Prostate gland (tissue), 2 donors: ENCODE data around the gene SIAH2.

ENCODE experiments used
- CTCF ChIP-seq, 4 experiments: fragments of 200-600 bp in 2 of 4; fragments of 450-650 bp in 2 of 4; sonication (generic) in 2 of 4; IDR thresholded peaks; 1 replicate in 3 of 4; 2 replicates in 1 of 4; pipeline ENCODE4 v1.5.1; 2016 to 2019; ENCODE audit warnings: antibody characterized with exemption in 4 of 4, mild to moderate bottlenecking in 2 of 4, moderate library complexity in 2 of 4
- POLR2A ChIP-seq: fragments of 450-650 bp; IDR thresholded peaks from one replicate; pipeline ENCODE4 v1.6.1; 2016; ENCODE audit warnings: antibody characterized with exemption, mild to moderate bottlenecking

- no peak for TF ChIP-seq CTCF (IDR thresholded peaks at IDR 0.05)
- TF ChIP-seq POLR2A: peak; percentile 72
Measured at GRCh38 chr3:150761831-150762661, 923 bp downstream of the SIAH2 start.
